ENCODE data around the gene AADACL2. TPM values are rescaled to one million over a fixed set of nuclear protein-coding genes. Genes with fewer than 3 reads are reported as not detected.
"Not testable (repeated sequence)": the region's sequence is repeated elsewhere in the genome, so short reads cannot be mapped to it uniquely, and the experiment has no call there.

AADACL2 gene
- total and polyA plus RNA-seq, 2 experiments from 2014 or later: not detected

- Histone ChIP-seq H3K9me3 (ENCODE audit: low read depth) (no peaks in the 10 kb centered on the region), H3K27me3 (no peaks in the 10 kb centered on the region), H3K36me3 (no peaks in the 10 kb centered on the region), H3K4me1 (ENCODE audit: low read depth) (no peaks in the 10 kb centered on the region), H3K4me3 (no peak overlapping the region), H3K27ac (no peak overlapping the region)
- DNase-seq (ENCODE audit: low read depth in 1 of 2, low spot score in 1 of 2): no peak
- no peak for TF ChIP-seq CTCF (IDR thresholded peaks at IDR 0.05; ENCODE audit: low read depth, low read length)
Observed at GRCh38 chr3:151750181-151750580, 16.5 kb downstream of the AADACL2 start.

GRCh38 chr3:151750678-151751077 is 17.0 kb downstream of the AADACL2 start:
- Histone ChIP-seq H3K4me1 (ENCODE audit: low read depth) (no peaks in the 10 kb centered on the region), H3K9me3 (ENCODE audit: low read depth) (no peaks in the 10 kb centered on the region), H3K36me3 (no peaks in the 10 kb centered on the region), H3K4me3 (no peak overlapping the region), H3K27ac (no peak overlapping the region), H3K27me3 (no peaks in the 10 kb centered on the region)
- DNase-seq (ENCODE audit: low read depth in 1 of 2, low spot score in 1 of 2): no peak
- TF ChIP-seq CTCF (IDR thresholded peaks at IDR 0.05; ENCODE audit: low read depth, low read length): no peak

- Histone ChIP-seq H3K27ac (no peak overlapping the region), H3K27me3 (no peaks in the 10 kb centered on the region), H3K9me3 (ENCODE audit: low read depth) (no peaks in the 10 kb centered on the region), H3K36me3 (no peaks in the 10 kb centered on the region), H3K4me1 (ENCODE audit: low read depth) (no peaks in the 10 kb centered on the region), H3K4me3 (no peak overlapping the region)
- DNase-seq (ENCODE audit: low read depth in 1 of 2, low spot score in 1 of 2): peak in 1 of 2 donors; percentile 91
- TF ChIP-seq CTCF (IDR thresholded peaks at IDR 0.05; ENCODE audit: low read depth, low read length): no peak
Observed at GRCh38 chr3:151751161-151751560, 17.4 kb downstream of the AADACL2 start.

GRCh38 chr3:151753846-151754245 is 20.1 kb downstream of the AADACL2 start:
- no peak for DNase-seq (ENCODE audit: low read depth in 1 of 2, low spot score in 1 of 2)
- Histone ChIP-seq H3K27ac (no peak overlapping the region), H3K27me3 (no peaks in the 10 kb centered on the region), H3K9me3 (ENCODE audit: low read depth) (no peaks in the 10 kb centered on the region), H3K4me3 (no peak overlapping the region), H3K36me3 (no peaks in the 10 kb centered on the region), H3K4me1 (ENCODE audit: low read depth) (no peaks in the 10 kb centered on the region)
- TF ChIP-seq CTCF (IDR thresholded peaks at IDR 0.05; ENCODE audit: low read depth, low read length): no peak

GRCh38 chr3:151761581-151761980 is 27.9 kb downstream of the AADACL2 start:
- DNase-seq (ENCODE audit: low read depth in 1 of 2, low spot score in 1 of 2): no peak
- H3K4me1 ChIP-seq (ENCODE audit: low read depth): no peaks in the 10 kb centered on the region
- no peak for TF ChIP-seq CTCF (IDR thresholded peaks at IDR 0.05; ENCODE audit: low read depth, low read length)
- H3K9me3 ChIP-seq (ENCODE audit: low read depth): no peaks in the 10 kb centered on the region
- H3K27me3 ChIP-seq: no peaks in the 10 kb centered on the region
- no peak overlapping the region for H3K27ac ChIP-seq
- no peak overlapping the region for H3K4me3 ChIP-seq
- H3K36me3 ChIP-seq: no peaks in the 10 kb centered on the region

- not testable (repeated sequence) for H3K4me3 ChIP-seq; H3K4me1 ChIP-seq (ENCODE audit: low read depth); DNase-seq (ENCODE audit: low read depth in 1 of 2, low spot score in 1 of 2); H3K27me3 ChIP-seq; H3K36me3 ChIP-seq; H3K9me3 ChIP-seq (ENCODE audit: low read depth); H3K27ac ChIP-seq
Observed at GRCh38 chr3:151764699-151765098, 31.0 kb downstream of the AADACL2 start.
